Suprapubic skin (tissue), 4 donors: ENCODE results near the gene RGS17.

Experiments used
- CTCF ChIP-seq, 2 donors: fragments of 200-600 bp in 1 of 2; fragments of 450-650 bp in 1 of 2; sonication (generic) in 1 of 2; IDR thresholded peaks; one replicate each; pipeline ENCODE4 v1.5.1; 2016 to 2019; ENCODE audit warnings: antibody characterized with exemption in 2 of 2, mild to moderate bottlenecking in 1 of 2, moderate library complexity in 1 of 2
- POLR2A ChIP-seq, 2 donors: fragments of 450-650 bp; IDR thresholded peaks; one replicate each; pipeline ENCODE4 v1.6.1; 2017; ENCODE audit warnings: antibody characterized with exemption in 2 of 2, mild to moderate bottlenecking in 2 of 2, moderate library complexity in 2 of 2
- POLR2AphosphoS5 ChIP-seq, 3 donors: sonication (generic); formaldehyde crosslinking; IDR thresholded peaks; one replicate each; pipeline ENCODE4 v1.6.1; 2017; ENCODE audit warnings: antibody characterized with exemption in 3 of 3

- TF ChIP-seq CTCF (IDR thresholded peaks at IDR 0.05) (no peak), POLR2A (IDR thresholded peaks at IDR 0.05) (no peak), POLR2AphosphoS5 (IDR thresholded peaks at IDR 0.05) (no peak)
These were observed 61.2 kb downstream of the RGS17 start for GRCh38 chr6:153069897-153070296.
